Ovary (tissue), 3 donors: ENCODE measurements around the gene PNMT.
"Not testable (repeated sequence)": the region's sequence is repeated elsewhere in the genome, so short reads cannot be mapped to it uniquely, and the experiment has no call there.

ENCODE experiments used
- POLR2A ChIP-seq: fragments of 450-650 bp; IDR thresholded peaks from one replicate; pipeline ENCODE4 v1.6.1; 2017; ENCODE audit warnings: antibody characterized with exemption, mild to moderate bottlenecking, moderate library complexity
- TF ChIP-seq, protein P1 (sequence below), 3 donors: fragments of 450-650 bp in 2 of 3; fragments of 200-600 bp in 1 of 3; IDR thresholded peaks; one replicate each; pipeline versions ENCODE4 v1.5.1 to v1.8.0; 2016 to 2022; ENCODE audit warnings: antibody characterized with exemption in 3 of 3, mild to moderate bottlenecking in 1 of 3
- donor health status: DM: no; HTN: no; CAD: no.

DNA sequence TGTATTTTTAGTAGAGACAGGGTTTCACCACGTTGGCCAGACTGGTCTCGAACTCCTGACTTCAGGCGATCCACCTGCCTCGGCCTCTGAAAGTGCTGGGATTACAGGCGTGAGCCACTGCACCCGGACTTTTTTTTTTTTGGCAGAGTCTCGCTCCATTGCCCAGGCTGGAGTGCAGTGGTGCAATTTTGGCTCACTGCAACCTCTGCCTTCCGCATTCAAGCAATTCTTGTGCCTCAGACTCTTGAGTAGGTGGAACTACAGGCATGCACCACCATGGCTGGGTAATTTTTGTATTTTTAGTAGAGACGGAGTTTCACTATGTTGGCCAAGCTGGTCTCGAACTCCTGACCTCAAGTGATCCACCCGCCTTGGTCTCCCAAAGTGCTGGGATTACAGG is 42.8 kb downstream of the PNMT start:
- TF ChIP-seq, protein P1, sequence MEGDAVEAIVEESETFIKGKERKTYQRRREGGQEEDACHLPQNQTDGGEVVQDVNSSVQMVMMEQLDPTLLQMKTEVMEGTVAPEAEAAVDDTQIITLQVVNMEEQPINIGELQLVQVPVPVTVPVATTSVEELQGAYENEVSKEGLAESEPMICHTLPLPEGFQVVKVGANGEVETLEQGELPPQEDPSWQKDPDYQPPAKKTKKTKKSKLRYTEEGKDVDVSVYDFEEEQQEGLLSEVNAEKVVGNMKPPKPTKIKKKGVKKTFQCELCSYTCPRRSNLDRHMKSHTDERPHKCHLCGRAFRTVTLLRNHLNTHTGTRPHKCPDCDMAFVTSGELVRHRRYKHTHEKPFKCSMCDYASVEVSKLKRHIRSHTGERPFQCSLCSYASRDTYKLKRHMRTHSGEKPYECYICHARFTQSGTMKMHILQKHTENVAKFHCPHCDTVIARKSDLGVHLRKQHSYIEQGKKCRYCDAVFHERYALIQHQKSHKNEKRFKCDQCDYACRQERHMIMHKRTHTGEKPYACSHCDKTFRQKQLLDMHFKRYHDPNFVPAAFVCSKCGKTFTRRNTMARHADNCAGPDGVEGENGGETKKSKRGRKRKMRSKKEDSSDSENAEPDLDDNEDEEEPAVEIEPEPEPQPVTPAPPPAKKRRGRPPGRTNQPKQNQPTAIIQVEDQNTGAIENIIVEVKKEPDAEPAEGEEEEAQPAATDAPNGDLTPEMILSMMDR (IDR thresholded peaks at IDR 0.05), result not testable (repeated sequence)
- TF ChIP-seq POLR2A, result not testable (repeated sequence)
